Thyroid gland (tissue), 4 donors: Measurements from ENCODE around the gene COL21A1.

Source experiments
- POLR2A ChIP-seq, 2 donors: fragments of 450-650 bp; IDR thresholded peaks; one replicate each; pipeline ENCODE4 v1.6.1; 2017; ENCODE audit warnings: antibody characterized with exemption in 2 of 2, mild to moderate bottlenecking in 2 of 2, moderate library complexity in 1 of 2
- TF ChIP-seq, protein P1 (sequence below), 6 experiments: fragments of 200-600 bp in 3 of 6; fragments of 450-650 bp in 3 of 6; sonication (generic) in 3 of 6; IDR thresholded peaks; one replicate each; pipeline ENCODE4 v1.5.1; 2016 to 2019; ENCODE audit warnings: antibody characterized with exemption in 6 of 6, mild to moderate bottlenecking in 2 of 6, inconsistent platforms in 1 of 6, moderate library complexity in 1 of 6

- TF ChIP-seq, protein P1, sequence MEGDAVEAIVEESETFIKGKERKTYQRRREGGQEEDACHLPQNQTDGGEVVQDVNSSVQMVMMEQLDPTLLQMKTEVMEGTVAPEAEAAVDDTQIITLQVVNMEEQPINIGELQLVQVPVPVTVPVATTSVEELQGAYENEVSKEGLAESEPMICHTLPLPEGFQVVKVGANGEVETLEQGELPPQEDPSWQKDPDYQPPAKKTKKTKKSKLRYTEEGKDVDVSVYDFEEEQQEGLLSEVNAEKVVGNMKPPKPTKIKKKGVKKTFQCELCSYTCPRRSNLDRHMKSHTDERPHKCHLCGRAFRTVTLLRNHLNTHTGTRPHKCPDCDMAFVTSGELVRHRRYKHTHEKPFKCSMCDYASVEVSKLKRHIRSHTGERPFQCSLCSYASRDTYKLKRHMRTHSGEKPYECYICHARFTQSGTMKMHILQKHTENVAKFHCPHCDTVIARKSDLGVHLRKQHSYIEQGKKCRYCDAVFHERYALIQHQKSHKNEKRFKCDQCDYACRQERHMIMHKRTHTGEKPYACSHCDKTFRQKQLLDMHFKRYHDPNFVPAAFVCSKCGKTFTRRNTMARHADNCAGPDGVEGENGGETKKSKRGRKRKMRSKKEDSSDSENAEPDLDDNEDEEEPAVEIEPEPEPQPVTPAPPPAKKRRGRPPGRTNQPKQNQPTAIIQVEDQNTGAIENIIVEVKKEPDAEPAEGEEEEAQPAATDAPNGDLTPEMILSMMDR (IDR thresholded peaks at IDR 0.05) = no peak
- TF ChIP-seq POLR2A (IDR thresholded peaks at IDR 0.05) = no peak
Observed at GRCh38 chr6:56144538-56145324, 102.6 kb downstream of the COL21A1 start.
